Endodermal cell (in vitro differentiated cells): ENCODE results near the gene PTPN21. TPM values are rescaled to one million over a fixed set of nuclear protein-coding genes. Genes with fewer than 3 reads are reported as not detected.

ENCODE experiments used
- DNase-seq: peaks from one replicate; pipeline ENCODE4 v3.0.0-alpha.2; 2017
- H3K27ac ChIP-seq: 2 replicates; pipeline ENCODE4 v1.5.1; 2013; ENCODE audit warnings: mild to moderate bottlenecking, low read depth, low read length, moderate library complexity
- H3K27me3 ChIP-seq: 2 replicates; pipeline ENCODE4 v1.6.1; 2013; ENCODE audit warnings: mild to moderate bottlenecking, low read length, moderate library complexity; ENCODE audit not compliant: insufficient read depth, control insufficient read depth, poor library complexity, severe bottlenecking
- H3K36me3 ChIP-seq: 2 replicates; pipeline ENCODE4 v1.7.0; 2013; ENCODE audit warnings: mild to moderate bottlenecking, low read length, moderate library complexity; ENCODE audit not compliant: control insufficient read depth, insufficient read depth
- H3K4me1 ChIP-seq: one replicate; pipeline ENCODE4 v1.7.0; 2013; ENCODE audit warnings: low read length; ENCODE audit not compliant: control insufficient read depth, insufficient read depth
- H3K4me3 ChIP-seq: 2 replicates; pipeline ENCODE4 v1.5.1; 2013; ENCODE audit warnings: mild to moderate bottlenecking, low read length, moderate library complexity
- H3K9ac ChIP-seq: 2 replicates; pipeline ENCODE4 v1.6.1; 2013; ENCODE audit warnings: mild to moderate bottlenecking, low read length, moderate library complexity; ENCODE audit not compliant: poor library complexity, severe bottlenecking; ENCODE audit errors: extremely low read depth
- H3K9me3 ChIP-seq: 2 replicates; pipeline ENCODE4 v1.6.1; 2013; ENCODE audit warnings: mild to moderate bottlenecking, low read length, moderate library complexity; ENCODE audit not compliant: control insufficient read depth
- H3K27ac Mint-ChIP-seq: 2 replicates; pipeline ENCODE4 v1.8.0; 2020; ENCODE audit warnings: mixed read lengths
- H3K27me3 Mint-ChIP-seq: 2 replicates; pipeline ENCODE4 v1.8.0; 2021; ENCODE audit warnings: mild to moderate bottlenecking, mixed read lengths; ENCODE audit not compliant: insufficient read depth
- H3K36me3 Mint-ChIP-seq: 2 replicates; pipeline ENCODE4 v1.8.0; 2020; ENCODE audit warnings: low read depth, mixed read lengths
- H3K4me1 Mint-ChIP-seq: 2 replicates; pipeline ENCODE4 v1.8.0; 2020; ENCODE audit warnings: mixed read lengths
- H3K4me3 Mint-ChIP-seq: 2 replicates; pipeline ENCODE4 v1.8.0; 2020; ENCODE audit warnings: mild to moderate bottlenecking, moderate library complexity, mixed read lengths
- H3K9me3 Mint-ChIP-seq: 2 replicates; pipeline ENCODE4 v1.8.0; 2020; ENCODE audit warnings: mild to moderate bottlenecking, mixed read lengths
- WGBS, 2 experiments: methylation state at CpG; one replicate each; pipeline versions ENCODE4 v1.1.5 to v1.1.7; 2013; ENCODE audit warnings: missing lambda C conversion rate in 2 of 2, mixed read lengths in 1 of 2; ENCODE audit not compliant: insufficient coverage in 1 of 2, insufficient read length in 1 of 2; 5-methylcytosine and 5-hydroxymethylcytosine counted together
- total RNA-seq, 2 donors: library from RNA; stranded (reverse); fragmentation: NEBNext Ultra II Directional in 1 of 2; extraction: Animal tissue kit (Norgen Biotek cat#: 25700) in 1 of 2; gene quantifications; 2 replicates in 1 of 2; 3 replicates in 1 of 2; pipeline ENCODE4 v1.2.1, GENCODE V29; 2021
- TF ChIP-seq, protein P1 (sequence below): fragments of 200-600 bp; sonication (generic); conservative IDR thresholded peaks from 2 replicates; pipeline ENCODE4 v1.5.0; 2021; ENCODE audit warnings: antibody characterized with exemption, mild to moderate bottlenecking

PTPN21 gene
- total RNA-seq, 2 donors from 2014 or later = 23.8 to 45.5 TPM

DNA sequence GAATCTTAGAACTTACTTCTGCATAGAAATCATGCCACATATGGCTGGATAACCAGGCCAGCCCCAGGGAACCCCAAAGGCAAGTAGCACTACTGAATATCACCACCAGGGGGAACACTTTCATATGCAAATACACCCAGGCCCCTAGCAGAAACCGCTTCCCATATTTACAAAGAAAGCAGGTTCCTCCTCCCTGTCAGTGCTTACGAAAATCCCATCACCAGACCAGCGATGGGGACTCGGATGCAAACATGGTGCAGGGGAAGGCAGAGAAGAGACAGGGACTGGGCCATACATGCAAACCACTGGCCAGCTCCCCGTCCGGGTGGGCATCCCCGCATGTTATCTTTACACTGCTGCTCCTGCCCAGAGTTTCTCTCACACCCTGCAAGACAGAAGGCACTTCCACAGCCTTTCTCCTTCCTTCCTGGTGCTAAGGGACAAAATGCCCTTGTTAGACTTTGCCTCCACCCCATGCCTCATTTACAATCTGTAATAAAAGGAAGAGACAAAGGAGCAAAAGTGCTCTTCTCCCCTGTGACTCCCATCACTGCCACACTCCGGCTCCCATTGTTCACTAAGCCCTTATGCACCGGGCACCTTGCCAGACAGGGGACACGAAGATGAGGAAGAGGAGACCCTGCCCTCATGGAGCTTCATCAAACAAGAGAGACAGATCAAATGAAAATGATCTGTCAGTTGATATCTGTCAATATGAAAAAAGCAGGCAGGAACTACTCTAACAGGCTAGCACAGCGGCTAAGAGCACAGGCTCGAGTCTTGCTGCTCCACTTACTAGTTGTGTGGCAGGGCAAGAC is 62.3 kb downstream of the PTPN21 start:
- H3K9ac ChIP-seq = no peak overlapping the region
- Mint-ChIP-seq H3K9me3 (no peaks in the 10 kb centered on the region), H3K27ac (peak overlapping the region; percentile 63), H3K4me3 (no peak overlapping the region), H3K27me3 (no peaks in the 10 kb centered on the region), H3K4me1 (peaks cover 4% of the 10 kb centered on the region), H3K36me3 (peaks cover 37% of the 10 kb centered on the region)
- no peaks in the 10 kb centered on the region for H3K4me1 ChIP-seq
- H3K27me3 ChIP-seq = no peaks in the 10 kb centered on the region
- no peaks in the 10 kb centered on the region for H3K9me3 ChIP-seq
- H3K27ac ChIP-seq = no peak overlapping the region
- 70 to 74% methylated on average over 8 to 12 of the region's 12 CpGs for WGBS, 2 experiments
- peak; percentile 89 for DNase-seq
- H3K4me3 ChIP-seq = no peak overlapping the region
- H3K36me3 ChIP-seq = peaks cover 77% of the 10 kb centered on the region
- TF ChIP-seq, protein P1, sequence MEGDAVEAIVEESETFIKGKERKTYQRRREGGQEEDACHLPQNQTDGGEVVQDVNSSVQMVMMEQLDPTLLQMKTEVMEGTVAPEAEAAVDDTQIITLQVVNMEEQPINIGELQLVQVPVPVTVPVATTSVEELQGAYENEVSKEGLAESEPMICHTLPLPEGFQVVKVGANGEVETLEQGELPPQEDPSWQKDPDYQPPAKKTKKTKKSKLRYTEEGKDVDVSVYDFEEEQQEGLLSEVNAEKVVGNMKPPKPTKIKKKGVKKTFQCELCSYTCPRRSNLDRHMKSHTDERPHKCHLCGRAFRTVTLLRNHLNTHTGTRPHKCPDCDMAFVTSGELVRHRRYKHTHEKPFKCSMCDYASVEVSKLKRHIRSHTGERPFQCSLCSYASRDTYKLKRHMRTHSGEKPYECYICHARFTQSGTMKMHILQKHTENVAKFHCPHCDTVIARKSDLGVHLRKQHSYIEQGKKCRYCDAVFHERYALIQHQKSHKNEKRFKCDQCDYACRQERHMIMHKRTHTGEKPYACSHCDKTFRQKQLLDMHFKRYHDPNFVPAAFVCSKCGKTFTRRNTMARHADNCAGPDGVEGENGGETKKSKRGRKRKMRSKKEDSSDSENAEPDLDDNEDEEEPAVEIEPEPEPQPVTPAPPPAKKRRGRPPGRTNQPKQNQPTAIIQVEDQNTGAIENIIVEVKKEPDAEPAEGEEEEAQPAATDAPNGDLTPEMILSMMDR = peak; percentile 90

DNA sequence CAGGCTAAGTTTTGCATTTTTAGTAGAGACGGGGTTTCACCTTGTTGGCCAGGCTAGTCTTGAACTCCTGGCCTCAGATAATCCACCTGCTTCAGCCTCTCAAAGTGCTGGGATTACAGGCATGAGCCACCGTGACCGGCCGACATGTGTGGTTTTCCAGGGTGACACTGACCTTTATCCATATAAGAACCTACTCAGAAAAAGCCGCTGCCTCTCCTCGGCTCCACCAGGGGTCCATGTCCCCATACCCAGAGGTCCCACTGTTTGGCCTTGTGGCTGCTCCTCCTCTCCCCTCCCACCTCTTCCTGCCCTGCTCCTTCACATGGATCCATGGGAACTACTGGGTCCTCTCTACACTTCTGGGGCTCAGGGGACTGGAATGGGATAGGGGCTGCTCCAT is 64.6 kb downstream of the PTPN21 start:
- Histone ChIP-seq H3K36me3 (peaks cover 66% of the 10 kb centered on the region), H3K4me1 (no peaks in the 10 kb centered on the region), H3K27me3 (no peaks in the 10 kb centered on the region), H3K27ac (no peak overlapping the region), H3K4me3 (no peak overlapping the region), H3K9ac (no peak overlapping the region), H3K9me3 (no peaks in the 10 kb centered on the region)
- Mint-ChIP-seq H3K9me3 (no peaks in the 10 kb centered on the region), H3K27me3 (no peaks in the 10 kb centered on the region), H3K4me3 (no peak overlapping the region), H3K36me3 (peaks cover 23% of the 10 kb centered on the region), H3K4me1 (peaks cover 4% of the 10 kb centered on the region), H3K27ac (no peak overlapping the region)
- 93 to 95% methylated on average over 6 of the region's 6 CpGs for WGBS, 2 experiments
- TF ChIP-seq, protein P1 = peak; percentile 42
- no peak for DNase-seq

DNA sequence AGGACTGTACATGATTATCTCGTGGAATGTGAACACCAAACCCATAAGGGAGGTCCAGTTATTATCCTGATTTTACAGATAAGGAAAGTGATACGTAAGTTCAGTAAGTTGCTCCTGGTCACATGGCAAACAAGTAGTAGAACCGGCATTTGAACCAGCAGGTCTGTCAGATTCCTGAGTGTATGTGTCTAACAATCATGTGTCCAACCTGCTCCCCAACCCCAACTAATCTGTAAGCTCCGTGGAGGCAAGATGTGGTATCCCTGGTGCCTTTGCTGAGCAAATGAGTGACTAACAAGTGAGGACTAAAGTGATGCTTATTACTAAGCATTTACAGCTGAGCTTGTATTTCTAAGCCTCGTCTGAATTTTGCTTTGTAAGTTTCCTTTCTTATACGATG is 65.9 kb downstream of the PTPN21 start:
- no peak for DNase-seq
- Histone ChIP-seq H3K36me3 (peaks cover 70% of the 10 kb centered on the region), H3K4me3 (no peak overlapping the region), H3K27me3 (no peaks in the 10 kb centered on the region), H3K9ac (no peak overlapping the region), H3K9me3 (no peaks in the 10 kb centered on the region), H3K27ac (no peak overlapping the region), H3K4me1 (no peaks in the 10 kb centered on the region)
- no peak overlapping the region for H3K27ac Mint-ChIP-seq
- TF ChIP-seq, protein P1 = no peak
- H3K9me3 Mint-ChIP-seq = no peaks in the 10 kb centered on the region
- 92 to 96% methylated on average over 5 to 6 of the region's 6 CpGs for WGBS, 2 experiments
- no peak overlapping the region for H3K4me3 Mint-ChIP-seq
- peaks cover 23% of the 10 kb centered on the region for H3K36me3 Mint-ChIP-seq
- H3K27me3 Mint-ChIP-seq = no peaks in the 10 kb centered on the region
- H3K4me1 Mint-ChIP-seq = peaks cover 4% of the 10 kb centered on the region
